ENCODE results near the gene CD19. TPM values are rescaled to one million over a fixed set of nuclear protein-coding genes. Genes with fewer than 3 reads are reported as not detected.
"Not testable (repeated sequence)": the region's sequence is repeated elsewhere in the genome, so short reads cannot be mapped to it uniquely, and the experiment has no call there.

Gene CD19
- total RNA-seq, 2 donors from 2014 or later = 0.24 TPM; not detected in 1

DNA sequence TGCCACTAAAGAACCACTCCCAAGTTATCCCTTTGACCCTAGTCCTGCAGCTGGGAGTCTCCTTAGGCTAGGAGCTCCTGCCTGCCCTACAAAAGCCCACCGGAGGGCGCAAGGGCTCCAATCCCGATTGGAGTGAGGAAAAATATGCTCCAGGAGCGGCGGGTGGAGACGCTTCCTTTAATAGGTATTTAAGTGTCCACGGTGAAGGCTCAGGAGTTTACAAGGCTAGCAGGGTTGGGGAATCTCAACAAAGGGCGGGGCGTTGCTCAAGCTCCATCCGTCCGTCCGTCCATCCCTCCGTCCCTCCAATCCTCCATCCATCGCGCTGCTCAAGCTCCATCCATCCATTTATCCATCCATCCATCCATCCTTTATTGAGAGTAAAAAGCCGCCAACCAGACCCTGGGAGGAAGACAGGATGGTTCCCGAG lies 42.3 kb downstream of the CD19 start:
- peak; percentile 70 for DNase-seq (ENCODE audit: low spot score)
- Histone ChIP-seq H3K27me3 (no peaks in the 10 kb centered on the region), H3K27ac (peak overlapping the region; percentile 84 to 87), H3K36me3 (peaks cover 5% of the 10 kb centered on the region), H3K9me3 (no peaks in the 10 kb centered on the region), H3K4me1 (peaks cover 0 to 14% of the 10 kb centered on the region in 2 donors), H3K4me3 (peak overlapping the region; percentile 87 to 91)
- TF ChIP-seq CTCF (IDR thresholded peaks at IDR 0.05) = peak; percentile 43 to 72

DNA sequence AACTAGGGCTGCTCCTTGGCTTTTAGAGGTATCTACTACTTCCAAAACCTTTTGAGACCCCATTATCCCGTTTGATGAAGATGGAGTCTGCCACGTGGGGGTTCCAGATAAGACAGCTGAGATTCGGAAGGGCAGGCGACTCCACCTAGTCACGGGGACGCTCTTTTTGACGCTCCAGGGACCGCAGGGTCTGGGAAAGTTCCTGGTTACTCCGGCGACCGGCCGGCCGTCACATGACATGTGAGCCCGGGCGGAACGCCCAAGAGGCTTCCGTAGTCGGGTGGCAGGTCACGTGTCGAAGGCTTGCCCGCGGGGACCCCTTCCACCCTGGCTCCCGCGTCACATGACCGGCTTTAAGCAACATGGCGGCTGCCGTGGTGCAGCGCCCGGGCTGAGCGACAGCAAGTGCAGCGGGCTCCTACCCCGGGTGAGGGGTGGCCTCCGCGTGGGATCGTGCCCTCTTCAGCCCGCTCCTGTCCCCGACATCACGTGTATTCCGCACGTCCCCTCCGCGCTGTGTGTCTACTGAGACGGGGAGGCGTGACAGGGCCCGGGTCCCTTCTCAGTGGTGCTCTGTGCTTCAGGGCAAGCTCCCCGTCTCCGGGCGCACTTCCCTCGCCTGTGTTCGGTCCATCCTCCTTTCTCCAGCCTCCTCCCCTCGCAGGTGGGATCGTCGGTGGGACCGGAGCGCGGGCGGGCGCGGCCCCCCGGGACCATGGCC lies 42.8 kb downstream of the CD19 start, which contains the start of gene SPNS1:
TSS of gene SPNS1 (plus strand) at position 342 of the 721 bp plus-strand sequence. CDS start at position 716, 374 bp downstream.
- no peaks in the 10 kb centered on the region for H3K9me3 ChIP-seq
- no peak for TF ChIP-seq CTCF (IDR thresholded peaks at IDR 0.05)
- DNase-seq (ENCODE audit: low spot score) = peak; percentile 99
- peaks cover 0 to 14% of the 10 kb centered on the region in 2 donors for H3K4me1 ChIP-seq
- H3K27ac ChIP-seq = peak within 1 kb of the TSS; percentile 84 to 87
- H3K27me3 ChIP-seq = no peaks in the 10 kb centered on the region
- H3K4me3 ChIP-seq = peak within 1 kb of the TSS; percentile 87 to 91
- peaks cover 10% of the 10 kb centered on the region for H3K36me3 ChIP-seq

DNA sequence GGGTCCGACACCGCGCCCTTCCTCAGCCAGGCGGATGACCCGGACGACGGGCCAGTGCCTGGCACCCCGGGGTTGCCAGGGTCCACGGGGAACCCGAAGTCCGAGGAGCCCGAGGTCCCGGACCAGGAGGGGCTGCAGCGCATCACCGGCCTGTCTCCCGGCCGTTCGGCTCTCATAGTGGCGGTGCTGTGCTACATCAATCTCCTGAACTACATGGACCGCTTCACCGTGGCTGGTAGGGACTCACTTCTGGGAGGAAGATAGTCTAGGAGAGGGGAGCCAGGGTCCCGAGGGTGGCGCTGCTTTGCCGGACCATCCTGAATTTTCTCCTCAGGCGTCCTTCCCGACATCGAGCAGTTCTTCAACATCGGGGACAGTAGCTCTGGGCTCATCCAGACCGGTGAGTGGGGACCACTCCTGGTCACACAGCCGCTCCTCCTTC lies 43.4 kb downstream of the CD19 start:
- Histone ChIP-seq H3K4me3 (peak overlapping the region; percentile 87 to 91), H3K27me3 (no peaks in the 10 kb centered on the region), H3K9me3 (no peaks in the 10 kb centered on the region), H3K27ac (peak overlapping the region; percentile 84 to 87), H3K36me3 (peaks cover 11% of the 10 kb centered on the region), H3K4me1 (peaks cover 0 to 14% of the 10 kb centered on the region in 2 donors)
- no peak for DNase-seq (ENCODE audit: low spot score)
- no peak for TF ChIP-seq CTCF (IDR thresholded peaks at IDR 0.05)

DNA sequence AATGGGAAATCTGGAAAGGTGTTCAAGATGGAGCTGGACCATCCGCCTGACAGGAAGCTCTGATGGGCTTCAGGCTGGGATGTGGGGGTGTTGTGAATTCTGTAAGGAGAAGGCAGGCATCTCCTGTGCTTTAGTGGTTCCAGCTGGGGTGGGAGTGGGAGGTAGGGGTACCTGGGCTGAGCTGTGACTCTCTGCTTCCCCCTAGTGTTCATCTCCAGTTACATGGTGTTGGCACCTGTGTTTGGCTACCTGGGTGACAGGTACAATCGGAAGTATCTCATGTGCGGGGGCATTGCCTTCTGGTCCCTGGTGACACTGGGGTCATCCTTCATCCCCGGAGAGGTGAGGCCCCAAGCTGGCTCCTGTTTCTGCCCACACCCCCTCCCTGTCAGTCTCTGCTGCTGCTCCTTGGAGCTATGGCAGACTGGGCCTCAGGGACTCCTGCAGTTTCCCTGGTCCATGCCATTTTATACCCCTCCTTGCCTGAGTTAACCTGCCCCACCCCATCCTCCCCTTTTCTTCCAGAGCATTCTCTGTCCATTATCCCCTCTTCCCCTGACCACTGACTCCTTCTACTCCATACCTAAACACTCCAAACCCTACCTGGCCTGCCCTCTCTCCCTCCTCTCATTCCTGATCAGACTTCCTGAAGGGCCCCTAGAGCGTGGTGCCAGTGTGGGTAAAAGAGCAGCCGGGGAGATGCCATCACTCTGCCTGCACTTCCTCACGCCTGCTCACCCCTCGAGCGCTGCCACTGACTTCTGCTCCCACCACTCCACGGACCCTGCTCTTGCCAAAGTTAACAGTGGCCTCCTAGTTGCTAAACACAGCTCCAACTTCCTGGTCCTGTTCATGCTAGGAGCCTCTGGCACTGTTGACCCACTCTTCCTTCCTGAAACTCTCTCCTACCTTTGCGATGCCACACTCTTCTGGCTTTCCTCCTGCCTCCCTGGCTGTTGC lies 46.2 kb downstream of the CD19 start:
- Histone ChIP-seq H3K36me3 (peaks cover 20% of the 10 kb centered on the region), H3K4me1 (peaks cover 0 to 14% of the 10 kb centered on the region in 2 donors), H3K27me3 (no peaks in the 10 kb centered on the region), H3K27ac (no peak overlapping the region), H3K9me3 (no peaks in the 10 kb centered on the region), H3K4me3 (no peak overlapping the region)
- TF ChIP-seq CTCF (IDR thresholded peaks at IDR 0.05) = peak in 1 of 2 donors; percentile 33
- no peak for DNase-seq (ENCODE audit: low spot score)

- not testable (repeated sequence) for H3K4me3 ChIP-seq; DNase-seq (ENCODE audit: low spot score); H3K9me3 ChIP-seq; H3K27me3 ChIP-seq; H3K27ac ChIP-seq
- Histone ChIP-seq H3K4me1 (peaks cover 0 to 11% of the 10 kb centered on the region in 2 donors), H3K36me3 (peaks cover 37% of the 10 kb centered on the region)
Measured at GRCh38 chr16:28980330-28980729, 48.6 kb downstream of the CD19 start.

GRCh38 chr16:28980929-28981328 lies 49.2 kb downstream of the CD19 start:
- DNase-seq (ENCODE audit: low spot score) = no peak
- Histone ChIP-seq H3K4me3 (no peak overlapping the region), H3K27me3 (no peaks in the 10 kb centered on the region), H3K27ac (no peak overlapping the region), H3K4me1 (peaks cover 0 to 5% of the 10 kb centered on the region in 2 donors), H3K9me3 (no peaks in the 10 kb centered on the region), H3K36me3 (peaks cover 37% of the 10 kb centered on the region)
- TF ChIP-seq CTCF (IDR thresholded peaks at IDR 0.05) = no peak
